ENCODE data around the gene GJB4.

- no peak for TF ChIP-seq CTCF (IDR thresholded peaks at IDR 0.05)
- TF ChIP-seq EZH2 (IDR thresholded peaks at IDR 0.05; ENCODE audit: borderline replicate concordance, insufficient read depth, low read depth, low read length, poor library complexity, severe bottlenecking), result no peak
Measured at GRCh38 chr1:34776911-34777310, 17.4 kb downstream of the GJB4 start.

Measured in B cell (primary cell).